Activated naive CD4-positive, alpha-beta T cell treated with Interleukin-2 at 50 U/mL for 16 hours (primary cell): ENCODE measurements around the gene SCUBE3.
A peak's percentile ranks its signal among the peaks of the same experiment; 100 is the strongest.

Experiments
- DNase-seq: peaks from one replicate; pipeline ENCODE4 v3.0.0-alpha.2; 2020

Gene SCUBE3

GRCh38 chr6:35242486-35242885 is 28.7 kb downstream of the SCUBE3 start:
- DNase-seq: no peak

GRCh38 chr6:35242906-35243305 is 29.1 kb downstream of the SCUBE3 start:
- DNase-seq: no peak

GRCh38 chr6:35243386-35243958 is 29.7 kb downstream of the SCUBE3 start:
- DNase-seq: no peak

- DNase-seq: no peak
Observed at GRCh38 chr6:35244551-35244950, 30.8 kb downstream of the SCUBE3 start.

- DNase-seq: no peak
Observed at GRCh38 chr6:35247642-35248231, 34.0 kb downstream of the SCUBE3 start.

- no peak for DNase-seq
Observed at GRCh38 chr6:35248300-35248699, 34.5 kb downstream of the SCUBE3 start.

GRCh38 chr6:35248965-35249364 is 35.2 kb downstream of the SCUBE3 start:
- no peak for DNase-seq

- DNase-seq: no peak
Observed at GRCh38 chr6:35251949-35252348, 38.2 kb downstream of the SCUBE3 start.

- no peak for DNase-seq
Observed at GRCh38 chr6:35253249-35253648, 39.5 kb downstream of the SCUBE3 start.

- DNase-seq: no peak
Observed at GRCh38 chr6:35258336-35258735, 44.6 kb downstream of the SCUBE3 start.

- no peak for DNase-seq
Observed at GRCh38 chr6:35258858-35259193, 45.1 kb downstream of the SCUBE3 start.

- DNase-seq: peak; percentile 92
Observed at GRCh38 chr6:35259194-35259947, 45.6 kb downstream of the SCUBE3 start, which contains the start of gene ZNF76. TSS of gene ZNF76 (plus strand) at chr6:35259735. CDS start at chr6:35281152, 21,417 bp downstream.

GRCh38 chr6:35259948-35260590 is 46.3 kb downstream of the SCUBE3 start:
- DNase-seq: peak; percentile 77

GRCh38 chr6:35260591-35261570 is 47.1 kb downstream of the SCUBE3 start:
- no peak for DNase-seq

GRCh38 chr6:35262596-35262995 is 48.8 kb downstream of the SCUBE3 start:
- DNase-seq: no peak

- DNase-seq: no peak
Observed at GRCh38 chr6:35264550-35265274, 51.0 kb downstream of the SCUBE3 start.

GRCh38 chr6:35265523-35265922 is 51.8 kb downstream of the SCUBE3 start:
- DNase-seq: no peak

GRCh38 chr6:35267446-35267845 is 53.7 kb downstream of the SCUBE3 start:
- no peak for DNase-seq

- DNase-seq: no peak
Observed at GRCh38 chr6:35267897-35268296, 54.1 kb downstream of the SCUBE3 start.

- no peak for DNase-seq
Observed at GRCh38 chr6:35272005-35272404, 58.2 kb downstream of the SCUBE3 start.

- DNase-seq: no peak
Observed at GRCh38 chr6:35273822-35274559, 60.2 kb downstream of the SCUBE3 start.
